Cardiac septum (tissue), 1 donor: ENCODE measurements around the gene RNGTT. TPM values are rescaled to one million over a fixed set of nuclear protein-coding genes. Genes with fewer than 3 reads are reported as not detected.

Source experiments
- DNase-seq: peaks from one replicate; pipeline ENCODE4 v3.0.0-alpha.2; 2020; ENCODE audit warnings: low spot score
- intact Hi-C: fragments of 100-400 bp; cut with DNase I; formaldehyde crosslinking; loops from one replicate; pipeline ENCODE4 v1.14.0; 2022
- total RNA-seq: library from RNA; stranded (reverse); fragmentation: NEBNext Ultra II Directional; extraction: Animal tissue kit (Norgen Biotek cat#: 25700); gene quantifications from one replicate; pipeline ENCODE4 v1.2.1, GENCODE V29; 2021
- donor health status: DM: no; HTN: no; CAD: no.

The RNGTT gene
- total RNA-seq, 1 donor from 2014 or later: 7.9 TPM

DNA sequence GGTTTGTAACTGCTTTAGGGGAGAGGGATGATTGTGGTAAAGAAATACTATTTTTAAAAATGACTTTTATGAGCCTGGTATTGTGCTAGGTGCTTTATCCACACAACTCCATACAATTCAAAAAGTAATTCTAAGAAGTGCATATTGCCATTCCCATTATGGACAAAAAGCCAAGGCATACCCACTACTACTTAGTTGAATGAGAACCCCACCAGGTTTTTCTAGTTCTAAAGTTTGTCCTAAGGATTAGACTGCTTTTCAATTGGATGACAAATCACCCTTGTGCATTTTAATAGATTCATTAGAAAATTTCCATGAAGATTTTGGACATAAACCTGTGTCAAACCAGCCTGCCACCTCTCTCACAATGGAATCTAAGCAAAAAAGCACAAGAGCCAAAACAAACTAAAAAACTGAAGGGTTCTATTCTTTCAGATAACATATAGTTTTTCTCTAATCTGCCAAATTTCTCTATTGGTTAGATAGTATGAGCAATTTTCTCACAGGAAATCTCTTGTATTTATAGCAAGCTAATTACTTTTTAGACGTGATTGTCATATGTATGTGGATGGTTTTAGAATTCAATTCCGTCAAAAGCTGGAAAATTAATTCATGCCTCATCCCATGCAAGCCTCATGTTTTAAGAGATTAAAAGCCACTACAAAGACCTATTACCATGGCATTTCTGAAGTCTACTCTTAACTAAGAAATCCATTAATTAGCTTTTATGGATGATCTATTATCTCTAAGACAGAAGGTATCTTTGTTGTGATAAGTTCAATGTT lies 325.5 kb downstream of the RNGTT start:
- no peak for DNase-seq
- intact Hi-C loops: no loop called here

DNA sequence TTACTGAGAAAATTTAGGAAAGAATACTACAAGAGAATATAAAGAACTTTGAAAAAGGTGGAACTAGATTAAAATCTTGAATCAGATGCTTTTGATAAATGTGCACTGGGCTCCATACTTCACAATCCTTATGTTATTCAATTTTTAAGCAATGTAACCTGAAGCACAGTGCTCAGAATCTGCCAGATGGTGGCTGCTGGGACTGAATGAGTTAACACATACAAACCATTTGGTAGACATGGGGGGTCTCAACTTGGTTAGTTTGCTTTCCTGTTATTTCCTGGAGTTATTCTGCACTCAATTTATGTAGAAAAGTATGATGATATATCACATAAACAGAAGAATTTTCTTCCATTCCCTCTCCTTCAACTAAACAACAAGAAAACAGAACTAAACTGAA lies 326.5 kb downstream of the RNGTT start:
- intact Hi-C loops: no loop called here
- DNase-seq: no peak

GRCh38 chr6:88633782-88634181 lies 329.6 kb downstream of the RNGTT start:
- intact Hi-C loops: no loop called here
- DNase-seq: no peak

DNA sequence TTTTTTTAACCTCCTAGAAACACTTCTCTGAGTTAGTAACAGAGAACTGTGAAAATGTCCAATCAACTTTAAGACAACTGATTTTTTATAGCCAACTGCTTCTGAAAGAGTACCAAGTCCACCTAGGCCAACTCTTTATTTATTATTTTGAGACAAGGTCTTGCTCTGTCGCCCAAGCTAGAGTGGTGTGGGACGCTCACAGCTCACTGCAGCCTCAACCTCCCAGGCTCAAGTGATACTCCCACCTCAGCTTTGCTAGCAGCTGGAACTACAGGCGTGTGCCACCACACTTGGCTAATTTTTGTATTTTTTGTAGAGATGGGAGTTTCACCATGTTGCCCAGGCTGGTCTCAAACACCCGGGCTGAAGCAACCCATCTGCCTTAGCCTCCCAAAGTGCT lies 331.6 kb downstream of the RNGTT start:
- intact Hi-C loops: no loop called here
- no peak for DNase-seq

GRCh38 chr6:88629838-88630494 lies 333.5 kb downstream of the RNGTT start:
- no peak for DNase-seq
- intact Hi-C loops: no loop called here

- DNase-seq: no peak
- intact Hi-C loops: no loop called here
Measured at GRCh38 chr6:88626460-88626859, 337.0 kb downstream of the RNGTT start.

GRCh38 chr6:88623531-88623930 lies 339.9 kb downstream of the RNGTT start:
- DNase-seq: no peak
- intact Hi-C loops: no loop called here

DNA sequence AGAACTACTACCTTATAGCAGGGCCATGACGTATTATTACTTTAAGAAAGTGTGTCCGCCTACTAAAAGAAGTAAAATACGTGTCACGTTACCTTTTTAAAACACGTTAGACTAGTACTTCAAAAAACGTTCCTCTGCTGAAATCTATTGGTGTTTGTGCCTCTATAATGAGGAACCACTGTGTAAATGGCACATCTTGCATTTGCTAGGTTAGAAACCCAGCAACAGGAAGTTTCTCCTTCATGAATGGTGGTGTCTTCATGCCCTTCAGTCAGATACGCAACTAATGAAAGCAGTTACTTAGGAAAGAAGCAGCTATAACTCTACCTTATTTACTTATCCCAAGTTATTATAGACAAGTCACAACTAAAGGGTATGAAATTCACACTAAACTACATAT lies 343.5 kb downstream of the RNGTT start:
- no peak for DNase-seq

DNA sequence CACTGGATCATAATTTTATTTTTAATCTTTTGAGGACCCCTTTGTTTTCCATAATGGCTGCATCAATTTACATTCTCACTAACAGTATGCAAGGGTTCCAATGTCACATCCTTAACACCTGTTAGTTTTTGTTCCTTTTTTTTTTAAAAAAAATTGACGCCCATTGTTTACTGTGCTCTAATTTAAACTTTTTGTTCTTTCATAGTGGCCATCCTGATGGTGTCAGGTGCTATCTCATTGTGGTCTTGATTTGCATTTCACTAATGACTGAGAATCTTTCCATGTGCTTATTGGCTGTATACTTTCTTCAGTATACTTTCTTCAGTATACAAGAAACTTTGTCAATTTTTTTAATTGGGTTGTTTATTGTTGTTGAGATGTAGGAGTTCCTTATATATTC lies 347.0 kb downstream of the RNGTT start:
- intact Hi-C loops: no loop called here
- no peak for DNase-seq

More for the DNA sequence above, 343.5 kb downstream of the RNGTT start:
- intact Hi-C loops: no loop called here

DNA sequence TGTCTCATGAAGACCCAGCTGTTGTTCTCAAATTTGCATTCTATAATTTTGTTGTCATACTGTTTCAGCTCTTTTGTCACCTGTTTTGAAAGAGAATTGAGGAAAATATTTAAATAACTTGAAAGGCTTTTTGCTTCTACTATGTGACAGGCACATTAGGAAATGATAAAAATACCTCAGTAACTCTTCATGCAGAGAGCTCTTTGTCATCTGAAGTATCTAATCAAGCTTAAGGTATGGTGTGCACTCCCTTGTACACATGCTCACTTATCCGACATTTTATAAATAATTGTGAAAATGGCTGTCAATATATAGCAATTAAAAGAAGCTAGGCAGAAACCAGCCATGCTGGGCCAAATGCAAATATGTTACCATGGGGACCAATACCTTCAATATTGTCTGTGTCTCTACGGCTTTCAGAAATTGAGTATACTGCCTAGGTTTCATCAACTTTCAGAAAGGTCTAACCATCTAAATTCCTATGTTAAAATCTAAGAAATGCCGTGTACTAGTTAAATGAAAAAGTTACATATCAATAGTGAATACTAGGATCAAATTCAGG lies 349.0 kb downstream of the RNGTT start:
- intact Hi-C loops: no loop called here
- no peak for DNase-seq

GRCh38 chr6:88612631-88613030 lies 350.8 kb downstream of the RNGTT start:
- intact Hi-C loops: no loop called here

GRCh38 chr6:88611721-88612120 lies 351.7 kb downstream of the RNGTT start:
- intact Hi-C loops: no loop called here

More at GRCh38 chr6:88612631-88613030, 350.8 kb downstream of the RNGTT start:
- no peak for DNase-seq

DNA sequence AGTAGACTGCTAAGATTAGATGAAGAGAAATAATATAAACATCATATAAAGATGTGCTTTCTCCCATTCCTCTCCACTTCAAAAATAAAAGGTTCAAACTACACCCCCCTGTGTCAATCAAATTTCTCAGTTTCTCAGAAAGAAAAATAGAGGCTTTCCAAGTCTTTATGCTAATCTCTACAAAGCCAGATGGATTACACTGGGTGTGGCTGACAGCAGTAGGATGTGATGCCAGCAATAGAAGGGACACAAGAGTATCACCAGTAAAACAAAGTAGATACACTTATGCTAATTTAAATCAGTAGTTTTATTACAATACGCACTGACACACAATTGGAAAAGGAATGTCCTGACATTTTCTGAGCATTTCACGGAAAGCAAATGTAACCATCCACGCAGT lies 353.4 kb downstream of the RNGTT start:
- intact Hi-C loops: no loop called here
- no peak for DNase-seq

More at GRCh38 chr6:88611721-88612120, 351.7 kb downstream of the RNGTT start:
- no peak for DNase-seq

DNA sequence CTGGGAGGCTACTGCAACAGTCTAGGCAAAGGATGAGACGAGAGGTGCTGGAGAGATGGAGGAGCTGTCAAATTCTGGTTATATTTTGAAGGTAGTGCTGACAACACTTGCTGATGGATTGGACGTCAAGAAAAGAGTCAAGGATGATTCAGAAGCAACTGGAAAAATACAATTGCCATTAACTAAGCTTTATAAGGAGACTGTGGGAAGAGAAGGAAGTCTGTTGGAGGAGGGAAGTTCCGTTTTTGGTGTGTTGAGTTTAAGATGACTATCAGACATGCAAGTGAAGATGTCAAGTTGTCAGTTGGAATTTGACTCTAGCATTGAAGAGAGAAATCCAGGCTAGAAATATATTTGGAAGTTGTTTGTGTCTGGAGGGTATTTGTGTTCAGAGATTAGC lies 358.1 kb downstream of the RNGTT start:
- DNase-seq: no peak
- intact Hi-C loops: no loop called here

GRCh38 chr6:88599571-88599970 lies 363.8 kb downstream of the RNGTT start:
- DNase-seq: no peak
- intact Hi-C loops: no loop called here

- DNase-seq: no peak
- intact Hi-C loops: no loop called here
Measured at GRCh38 chr6:88596801-88597200, 366.6 kb downstream of the RNGTT start.

- intact Hi-C loops: no loop called here
- no peak for DNase-seq
Measured at GRCh38 chr6:88588938-88589337, 374.5 kb downstream of the RNGTT start.

GRCh38 chr6:88587150-88587520 lies 376.3 kb downstream of the RNGTT start:
- intact Hi-C loops: no loop called here
- DNase-seq: no peak

DNA sequence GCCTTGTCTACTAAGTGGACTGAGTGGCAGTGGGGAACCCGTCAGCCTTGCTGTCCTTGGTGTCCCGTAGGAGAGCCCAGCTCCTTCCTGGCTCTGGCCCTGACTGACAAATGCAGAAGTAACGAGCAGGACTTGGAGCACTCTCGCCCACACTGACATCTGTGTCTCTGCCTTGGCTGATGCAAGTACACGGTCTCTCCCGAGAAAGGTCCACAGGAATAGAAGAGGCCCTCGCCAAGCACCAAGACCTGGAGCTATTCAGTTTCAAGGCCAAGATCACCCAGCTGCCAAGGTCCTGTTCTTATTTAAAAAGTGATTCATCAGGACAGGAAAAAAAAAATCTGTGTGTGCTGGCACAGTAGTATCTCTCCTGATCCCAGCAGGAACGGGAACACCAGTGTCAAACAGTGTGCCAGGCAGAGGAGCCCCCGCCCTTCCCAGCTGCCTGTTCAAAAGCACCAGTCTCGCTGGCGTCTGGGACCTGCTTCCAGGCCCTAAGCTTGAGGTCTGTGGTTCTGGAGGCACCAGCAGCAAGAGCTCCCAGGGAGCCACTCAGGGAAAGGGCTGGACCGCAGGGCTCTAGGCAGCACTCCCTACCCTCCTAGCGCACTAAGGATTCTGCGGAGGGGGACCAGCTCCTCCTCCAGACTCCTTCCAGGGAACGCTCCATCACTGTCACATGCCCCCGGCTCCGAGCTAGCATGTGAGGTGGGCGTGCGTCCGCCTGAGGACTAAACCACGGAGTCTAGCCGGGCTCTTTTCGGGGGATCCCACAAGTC lies 376.9 kb downstream of the RNGTT start:
- DNase-seq: no peak
- intact Hi-C loops: no loop called here

DNA sequence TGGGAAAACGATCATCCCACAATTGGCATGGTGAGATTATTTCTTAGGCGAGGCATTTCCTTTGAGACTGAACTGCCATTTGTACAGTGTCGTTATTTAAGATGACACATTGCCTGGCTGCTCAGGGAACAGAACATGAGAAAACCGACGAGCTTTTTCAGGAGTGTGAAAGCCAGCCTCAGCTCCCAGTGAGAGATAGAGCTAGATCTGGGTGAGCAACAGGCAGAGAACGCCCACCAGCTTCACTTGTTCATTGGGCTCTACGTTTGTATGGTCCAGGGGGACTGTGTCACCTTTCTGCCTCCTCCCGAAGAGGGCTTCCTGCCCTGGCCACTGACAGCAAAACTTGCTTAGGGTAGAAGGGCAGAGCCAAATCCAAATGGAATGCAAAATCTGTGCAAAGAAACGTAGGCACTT lies 378.1 kb downstream of the RNGTT start:
- intact Hi-C loops: no loop called here
- no peak for DNase-seq
